DOHH2 (cell line): Measurements from ENCODE around the gene IFNL4.

Experiments
- H3F3A ChIP-seq: fragments of 200-600 bp; sonication (generic), shearing (Covaris generic); 2 replicates; pipeline ENCODE4 v1.6.0; 2016; ENCODE audit warnings: antibody characterized with exemption, mild to moderate bottlenecking; ENCODE audit not compliant: control insufficient read depth, insufficient read depth
- H3K27ac ChIP-seq: fragments of 200-600 bp; sonication (generic); 2 replicates; pipeline ENCODE4 v1.5.1; 2014; ENCODE audit warnings: low read depth, mild to moderate bottlenecking, low read length, moderate library complexity
- H3K27me3 ChIP-seq: fragments of 200-600 bp; sonication (generic); 2 replicates; pipeline ENCODE4 v1.6.1; 2014; ENCODE audit warnings: mild to moderate bottlenecking, low read length, mixed read lengths; ENCODE audit not compliant: control insufficient read depth
- H3K36me3 ChIP-seq: fragments of 200-600 bp; sonication (generic); 2 replicates; pipeline ENCODE4 v1.6.1; 2014; ENCODE audit warnings: mild to moderate bottlenecking, low read length, moderate library complexity, mixed read lengths; ENCODE audit not compliant: control insufficient read depth
- H3K4me1 ChIP-seq: fragments of 200-600 bp; sonication (generic); 2 replicates; pipeline ENCODE4 v1.6.1; 2014; ENCODE audit warnings: mild to moderate bottlenecking, low read length, mixed read lengths; ENCODE audit not compliant: control insufficient read depth
- H3K4me2 ChIP-seq: fragments of 200-600 bp; sonication (generic); 2 replicates; pipeline ENCODE4 v1.6.0; 2014; ENCODE audit warnings: mild to moderate bottlenecking, low read length, moderate library complexity
- H3K4me3 ChIP-seq: fragments of 200-600 bp; sonication (generic); 2 replicates; pipeline ENCODE4 v1.5.1; 2014; ENCODE audit warnings: mild to moderate bottlenecking, low read length, mixed read lengths
- H3K79me2 ChIP-seq: fragments of 200-600 bp; sonication (generic); 2 replicates; pipeline ENCODE4 v1.6.1; 2014; ENCODE audit warnings: mild to moderate bottlenecking, low read length, mixed read lengths; ENCODE audit not compliant: control insufficient read depth
- H3K9me2 ChIP-seq: fragments of 200-600 bp; sonication (generic); replicated peaks from 2 replicates; pipeline ENCODE4 v1.6.1; 2014; ENCODE audit warnings: mild to moderate bottlenecking, low read length, mixed read lengths; ENCODE audit not compliant: control insufficient read depth
- H3K9me3 ChIP-seq: fragments of 200-600 bp; sonication (generic); 2 replicates; pipeline ENCODE4 v1.6.1; 2014; ENCODE audit warnings: antibody characterized with exemption, low read length, mixed read lengths; ENCODE audit not compliant: control insufficient read depth, insufficient read depth
- H4K20me1 ChIP-seq: fragments of 200-600 bp; sonication (generic); 2 replicates; pipeline ENCODE4 v1.6.0; 2014; ENCODE audit warnings: low read depth, mild to moderate bottlenecking, antibody characterized with exemption, low read length, moderate library complexity; ENCODE audit not compliant: control insufficient read depth, insufficient read depth
- EZH2phosphoT487 ChIP-seq: fragments of 200-600 bp; sonication (generic); IDR thresholded peaks from 2 replicates; pipeline ENCODE4 v1.6.1; 2017; ENCODE audit warnings: borderline replicate concordance, mild to moderate bottlenecking, antibody characterized with exemption, low read length, moderate library complexity, mixed read lengths
- TF ChIP-seq, protein P1 (sequence below): fragments of 200-600 bp; sonication (generic); IDR thresholded peaks from one replicate; pipeline ENCODE4 v1.5.1; 2014; ENCODE audit warnings: antibody characterized with exemption, mild to moderate bottlenecking, low read depth, low read length; ENCODE audit not compliant: poor library complexity, severe bottlenecking

The IFNL4 gene

DNA sequence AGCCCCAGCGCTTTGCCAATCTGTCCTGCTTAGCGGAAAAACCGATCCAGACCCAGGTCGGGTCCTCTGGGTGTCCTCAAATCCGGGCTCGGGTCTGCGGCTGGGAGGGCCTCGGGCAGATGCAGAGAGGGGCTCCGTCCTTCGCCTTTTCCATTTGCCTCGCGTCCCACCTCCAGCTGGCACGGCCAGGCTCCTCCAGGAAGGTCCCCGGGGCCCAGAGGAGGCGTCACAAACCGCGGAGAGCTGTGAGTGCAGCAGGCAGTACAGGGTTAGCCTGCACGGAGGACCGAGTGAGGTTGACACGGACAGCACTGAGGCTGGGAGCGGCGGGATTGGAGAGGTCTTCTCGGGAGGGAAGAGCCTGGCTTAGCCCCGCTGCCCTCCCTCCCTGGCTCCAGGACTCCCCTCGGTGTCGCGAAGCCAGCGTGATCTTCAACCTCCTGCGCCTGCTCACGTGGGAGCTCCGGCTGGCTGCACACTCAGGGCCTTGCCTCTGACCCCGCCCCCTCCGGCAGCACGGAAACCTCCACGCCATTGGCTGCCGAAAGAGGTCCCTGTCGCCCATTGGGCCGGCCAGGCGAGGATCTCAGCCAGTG, 16.8 kb upstream of the IFNL4 start:
- no peak overlapping the region for H3K4me2 ChIP-seq
- no peak for TF ChIP-seq EZH2phosphoT487
- TF ChIP-seq, protein P1, sequence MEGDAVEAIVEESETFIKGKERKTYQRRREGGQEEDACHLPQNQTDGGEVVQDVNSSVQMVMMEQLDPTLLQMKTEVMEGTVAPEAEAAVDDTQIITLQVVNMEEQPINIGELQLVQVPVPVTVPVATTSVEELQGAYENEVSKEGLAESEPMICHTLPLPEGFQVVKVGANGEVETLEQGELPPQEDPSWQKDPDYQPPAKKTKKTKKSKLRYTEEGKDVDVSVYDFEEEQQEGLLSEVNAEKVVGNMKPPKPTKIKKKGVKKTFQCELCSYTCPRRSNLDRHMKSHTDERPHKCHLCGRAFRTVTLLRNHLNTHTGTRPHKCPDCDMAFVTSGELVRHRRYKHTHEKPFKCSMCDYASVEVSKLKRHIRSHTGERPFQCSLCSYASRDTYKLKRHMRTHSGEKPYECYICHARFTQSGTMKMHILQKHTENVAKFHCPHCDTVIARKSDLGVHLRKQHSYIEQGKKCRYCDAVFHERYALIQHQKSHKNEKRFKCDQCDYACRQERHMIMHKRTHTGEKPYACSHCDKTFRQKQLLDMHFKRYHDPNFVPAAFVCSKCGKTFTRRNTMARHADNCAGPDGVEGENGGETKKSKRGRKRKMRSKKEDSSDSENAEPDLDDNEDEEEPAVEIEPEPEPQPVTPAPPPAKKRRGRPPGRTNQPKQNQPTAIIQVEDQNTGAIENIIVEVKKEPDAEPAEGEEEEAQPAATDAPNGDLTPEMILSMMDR: no peak
- H3F3A ChIP-seq: no peaks in the 10 kb centered on the region
- H3K4me1 ChIP-seq: no peaks in the 10 kb centered on the region
- no peak overlapping the region for H3K4me3 ChIP-seq
- H3K9me3 ChIP-seq: no peaks in the 10 kb centered on the region
- no peak overlapping the region for H3K27ac ChIP-seq
- no peaks in the 10 kb centered on the region for H4K20me1 ChIP-seq
- no peaks in the 10 kb centered on the region for H3K36me3 ChIP-seq
- H3K79me2 ChIP-seq: no peaks in the 10 kb centered on the region
- no peaks in the 10 kb centered on the region for H3K27me3 ChIP-seq
- H3K9me2 ChIP-seq: no peaks in the 10 kb centered on the region

DNA sequence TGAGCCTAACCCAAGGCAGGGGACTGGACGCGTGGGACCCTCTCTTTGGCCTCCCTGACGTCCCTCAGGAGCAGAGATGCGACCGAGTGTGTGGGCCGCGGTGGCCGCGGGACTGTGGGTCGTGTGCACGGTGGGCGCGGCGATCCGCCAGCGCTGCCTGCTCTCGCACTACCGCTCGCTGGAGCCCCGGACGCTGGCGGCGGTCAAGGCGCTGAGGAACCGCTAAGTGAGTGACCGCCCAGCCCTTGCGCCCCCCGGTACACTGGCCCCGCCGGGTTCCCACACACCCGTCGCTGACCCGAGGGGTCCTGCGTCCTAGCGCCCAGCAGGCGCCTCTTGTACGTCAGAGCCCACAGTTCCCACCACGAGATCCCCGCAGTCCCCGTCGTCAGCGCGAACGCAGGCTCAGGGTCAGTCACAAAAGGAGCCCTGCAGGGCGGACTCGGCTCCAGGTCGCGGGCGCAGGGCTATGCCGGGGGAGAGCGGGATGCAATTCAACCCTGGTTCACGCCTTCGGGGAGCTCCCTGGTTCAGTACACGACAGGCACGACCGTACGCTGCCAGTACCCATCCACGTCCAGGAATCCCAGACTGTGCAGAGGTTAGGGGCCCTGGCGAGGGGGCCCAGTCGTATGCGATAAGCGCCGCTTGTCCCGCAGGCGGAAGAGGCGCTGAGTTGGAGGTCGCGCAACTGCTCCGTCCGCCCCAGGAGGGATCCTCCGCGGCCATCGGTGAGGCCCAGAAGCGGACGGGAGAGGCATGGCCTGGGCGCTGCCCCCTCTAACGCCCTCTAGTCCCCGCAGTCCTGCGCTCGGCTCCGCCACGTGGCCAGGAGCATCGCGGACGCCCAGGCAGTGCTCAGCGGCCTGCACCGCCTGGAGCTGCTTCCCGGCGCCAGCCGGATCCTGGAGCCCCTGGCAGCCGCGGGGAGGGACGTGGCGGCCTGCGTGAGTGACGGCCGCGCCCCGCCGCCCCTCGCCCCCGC, 15.9 kb upstream of the IFNL4 start:
- H3K27me3 ChIP-seq: no peaks in the 10 kb centered on the region
- H3K9me3 ChIP-seq: no peaks in the 10 kb centered on the region
- H3K4me1 ChIP-seq: no peaks in the 10 kb centered on the region
- H3K27ac ChIP-seq: no peak overlapping the region
- TF ChIP-seq, protein P1: no peak
- TF ChIP-seq EZH2phosphoT487: no peak
- no peaks in the 10 kb centered on the region for H3K9me2 ChIP-seq
- H4K20me1 ChIP-seq: no peaks in the 10 kb centered on the region
- no peaks in the 10 kb centered on the region for H3F3A ChIP-seq
- H3K36me3 ChIP-seq: no peaks in the 10 kb centered on the region
- H3K4me3 ChIP-seq: no peak overlapping the region
- no peaks in the 10 kb centered on the region for H3K79me2 ChIP-seq
- no peak overlapping the region for H3K4me2 ChIP-seq

DNA sequence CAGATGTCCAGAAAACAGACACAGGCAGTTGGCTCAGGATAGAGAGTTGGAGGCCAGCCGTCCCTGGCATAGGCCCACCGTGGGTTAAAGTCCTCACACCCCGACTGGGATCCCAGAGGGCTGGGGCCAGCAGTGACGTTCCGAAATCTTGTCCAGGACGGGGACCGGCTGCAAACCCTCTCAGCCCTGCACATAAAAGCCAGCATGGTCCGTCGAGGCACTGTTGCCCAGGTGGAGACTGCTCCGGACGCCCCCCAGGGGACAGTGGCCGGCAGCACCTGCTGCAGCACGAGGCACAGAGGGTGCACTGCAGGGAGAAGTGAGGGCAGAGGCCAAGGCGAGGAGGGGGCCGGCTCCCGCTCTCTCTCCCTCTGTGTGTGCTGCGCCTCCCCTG, 15.3 kb upstream of the IFNL4 start:
- Histone ChIP-seq H3K79me2 (no peaks in the 10 kb centered on the region), H3K9me3 (no peaks in the 10 kb centered on the region), H3K27me3 (no peaks in the 10 kb centered on the region), H3K4me3 (no peak overlapping the region), H3K9me2 (no peaks in the 10 kb centered on the region), H4K20me1 (no peaks in the 10 kb centered on the region), H3F3A (no peaks in the 10 kb centered on the region), H3K36me3 (no peaks in the 10 kb centered on the region), H3K4me1 (no peaks in the 10 kb centered on the region), H3K4me2 (no peak overlapping the region), H3K27ac (no peak overlapping the region)
- TF ChIP-seq, protein P1: no peak
- no peak for TF ChIP-seq EZH2phosphoT487
